GF-D8 (cell line): ENCODE results near the gene PRR27.
"Not testable (repeated sequence)": the region's sequence is repeated elsewhere in the genome, so short reads cannot be mapped to it uniquely, and the experiment has no call there.

Experiments used
- DNase-seq: peaks from one replicate; lab custom pipeline; 2025; lab: John Stamatoyannopoulos, UW

The PRR27 gene

DNA sequence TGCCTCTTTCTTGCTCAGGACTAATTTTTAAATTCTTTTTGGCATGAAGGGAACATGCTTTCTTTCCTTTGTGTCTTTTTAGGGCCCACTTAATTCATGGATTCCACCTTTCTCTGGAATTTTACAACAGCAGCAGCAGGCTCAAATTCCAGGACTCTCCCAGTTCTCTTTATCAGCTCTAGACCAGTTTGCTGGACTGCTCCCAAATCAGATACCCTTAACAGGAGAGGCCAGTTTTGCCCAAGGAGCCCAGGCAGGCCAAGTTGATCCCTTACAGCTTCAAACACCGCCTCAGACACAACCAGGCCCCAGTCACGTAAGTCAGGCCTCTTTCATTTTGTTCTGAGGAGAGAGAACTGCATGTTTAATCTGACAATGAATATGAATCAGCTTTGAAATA is 43.8 kb downstream of the PRR27 start:
- DNase-seq, result no peak

DNA sequence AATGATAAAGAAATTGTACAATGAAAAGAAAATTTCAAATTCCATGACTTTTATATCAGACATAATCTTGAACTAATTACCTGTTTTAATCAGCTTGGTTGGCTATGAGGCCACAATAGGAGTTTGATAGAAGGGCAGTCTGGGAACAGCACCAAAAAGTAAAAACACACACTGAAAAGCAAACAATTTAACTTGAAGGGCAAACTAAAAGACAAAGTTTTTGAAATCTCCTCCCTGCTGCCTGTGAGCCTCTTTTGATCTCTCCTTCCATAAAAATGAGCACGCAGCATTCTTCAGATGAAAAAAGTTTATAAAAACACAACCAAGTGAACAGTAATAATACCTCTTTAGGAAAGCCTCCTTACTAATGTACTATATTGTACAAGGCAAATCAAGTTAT is 49.6 kb downstream of the PRR27 start:
- DNase-seq, result no peak

DNA sequence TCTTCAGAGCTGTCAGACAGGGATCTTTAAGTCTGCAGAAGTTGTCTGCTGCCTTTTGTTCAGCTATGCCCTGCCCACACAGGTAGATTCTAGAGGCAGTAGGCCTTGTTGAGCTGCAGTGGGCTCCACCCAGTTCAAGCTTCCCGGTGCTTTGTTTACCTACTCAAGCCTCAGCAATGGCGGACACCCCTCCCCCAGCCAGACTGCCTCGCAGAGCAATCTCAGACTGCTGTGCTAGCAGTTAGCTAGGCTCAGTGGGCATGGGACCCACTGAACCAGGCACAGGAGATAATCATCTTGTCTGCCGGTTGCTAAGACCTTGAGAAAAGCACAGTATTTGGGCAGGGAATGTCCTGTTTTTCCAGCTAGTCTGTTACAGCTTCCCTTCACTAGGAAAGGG is 58.7 kb downstream of the PRR27 start:
- DNase-seq, result not testable (repeated sequence)
